Keratinocyte (primary cell): ENCODE results near the gene MAPT. TPM values are rescaled to one million over a fixed set of nuclear protein-coding genes. Genes with fewer than 3 reads are reported as not detected.
"Not testable (repeated sequence)": the region's sequence is repeated elsewhere in the genome, so short reads cannot be mapped to it uniquely, and the experiment has no call there.

Experiments used
- DNase-seq: peaks from one replicate; pipeline ENCODE4 v3.0.0-alpha.2; 2011; ENCODE audit warnings: low read depth, missing footprints, low spot score
- FAIRE-seq: peaks from 2 replicates; lab custom pipeline; 2011; peaks lifted over from hg19 to GRCh38; lab: Jason Lieb, UNC
- H2AFZ ChIP-seq: 2 replicates; pipeline ENCODE4 v1.6.0; 2012; ENCODE audit warnings: low read length, control low read depth, inconsistent platforms; ENCODE audit not compliant: control insufficient read depth
- H3K27ac ChIP-seq: 2 replicates; pipeline ENCODE4 v1.5.1; 2011; ENCODE audit warnings: low read length; ENCODE audit not compliant: control insufficient read depth, insufficient read depth
- H3K27me3 ChIP-seq: 3 replicates; pipeline ENCODE4 v1.6.0; 2011; ENCODE audit warnings: low read length; ENCODE audit not compliant: control insufficient read depth, insufficient read depth; ENCODE audit errors: extremely low read depth
- H3K36me3 ChIP-seq, 2 experiments: 2 replicates in 1 of 2; 3 replicates in 1 of 2; pipeline ENCODE4 v1.5.1; 2011; ENCODE audit warnings: low read length in 2 of 2, mild to moderate bottlenecking in 1 of 2; ENCODE audit not compliant: control insufficient read depth in 2 of 2, insufficient read depth in 2 of 2; ENCODE audit errors: extremely low read depth in 1 of 2
- H3K4me1 ChIP-seq: 3 replicates; pipeline ENCODE4 v1.5.1; 2011; ENCODE audit warnings: low read length; ENCODE audit not compliant: control insufficient read depth, insufficient read depth; ENCODE audit errors: extremely low read depth
- H3K4me2 ChIP-seq: 3 replicates; pipeline ENCODE4 v1.6.0; 2011; ENCODE audit warnings: low read depth, low read length; ENCODE audit not compliant: control insufficient read depth, insufficient read depth; ENCODE audit errors: extremely low read depth
- H3K4me3 ChIP-seq, 3 experiments: fragments of 200-600 bp in 1 of 3; sonication (generic) in 1 of 3; 2 replicates in 2 of 3; 3 replicates in 1 of 3; pipeline ENCODE4 v1.5.1; 2011 to 2016; ENCODE audit warnings: low read length in 3 of 3, mild to moderate bottlenecking in 3 of 3, control low read depth in 2 of 3, inconsistent platforms in 1 of 3, low read depth in 1 of 3, mixed read lengths in 1 of 3, mixed run types in 1 of 3, moderate library complexity in 1 of 3; ENCODE audit not compliant: control insufficient read depth in 2 of 3, insufficient read depth in 2 of 3; ENCODE audit errors: extremely low read depth in 1 of 3
- H3K79me2 ChIP-seq: 2 replicates; pipeline ENCODE4 v1.6.0; 2012; ENCODE audit warnings: low read length; ENCODE audit not compliant: control insufficient read depth, insufficient read depth
- H3K9ac ChIP-seq: 3 replicates; pipeline ENCODE4 v1.6.0; 2011; ENCODE audit warnings: low read length; ENCODE audit not compliant: control insufficient read depth, insufficient read depth; ENCODE audit errors: extremely low read depth
- H3K9me1 ChIP-seq: 3 replicates; pipeline ENCODE4 v1.6.0; 2011; ENCODE audit warnings: low read length; ENCODE audit not compliant: control insufficient read depth, insufficient read depth; ENCODE audit errors: extremely low read depth
- H3K9me3 ChIP-seq: 2 replicates; pipeline ENCODE4 v1.5.1; 2012; ENCODE audit warnings: low read depth, low read length; ENCODE audit not compliant: control insufficient read depth
- H4K20me1 ChIP-seq: 3 replicates; pipeline ENCODE4 v1.6.0; 2011; ENCODE audit warnings: low read length; ENCODE audit not compliant: control insufficient read depth, insufficient read depth; ENCODE audit errors: extremely low read depth
- EZH2 ChIP-seq: IDR thresholded peaks from one replicate; pipeline ENCODE4 v1.6.1; 2012; ENCODE audit warnings: inconsistent platforms, mild to moderate bottlenecking, low read length, moderate library complexity
- dilution Hi-C: fragments of 300-500 bp; cut with MboI; formaldehyde crosslinking; loops from one replicate; pipeline ENCODE4 v1.7.0; 2020; ENCODE audit warnings: low sequenced_read_pairs; ENCODE audit not compliant: extremely low pct_ligation_motif_present
- polyA plus RNA-seq, 5 experiments: library from polyadenylated mRNA; depleted of rRNA in 3 of 5; stranded (reverse) in 3 of 5; stranded (forward) in 1 of 5; unstranded in 1 of 5; fragments of >200 nt; gene quantifications; 1 replicate in 1 of 5; 2 replicates in 3 of 5; 3 replicates in 1 of 5; pipeline versions ENCODE4 v1.2.1 to v1.2.3, GENCODE V29; 2011 to 2012; ENCODE audit warnings: missing spikeins in 2 of 5, low read depth in 1 of 5, low replicate concordance in 1 of 5
- TF ChIP-seq, protein P1 (sequence below), 3 experiments: IDR thresholded peaks in 1 of 3; conservative IDR thresholded peaks in 1 of 3; optimal IDR thresholded peaks in 1 of 3; 2 replicates in 2 of 3; 3 replicates in 1 of 3; pipeline versions ENCODE3 to v1.5.1; 2011; ENCODE audit warnings: low read length in 3 of 3, mild to moderate bottlenecking in 3 of 3, moderate library complexity in 2 of 3, control low read depth in 1 of 3, inconsistent platforms in 1 of 3; ENCODE audit not compliant: insufficient read depth in 2 of 3; ENCODE audit errors: extremely low read depth in 1 of 3

Gene MAPT
- polyA plus RNA-seq, 1 donor (not counting 4 experiments of a cell fraction or from before 2014, with no cell fraction given), result 0.08 TPM

DNA sequence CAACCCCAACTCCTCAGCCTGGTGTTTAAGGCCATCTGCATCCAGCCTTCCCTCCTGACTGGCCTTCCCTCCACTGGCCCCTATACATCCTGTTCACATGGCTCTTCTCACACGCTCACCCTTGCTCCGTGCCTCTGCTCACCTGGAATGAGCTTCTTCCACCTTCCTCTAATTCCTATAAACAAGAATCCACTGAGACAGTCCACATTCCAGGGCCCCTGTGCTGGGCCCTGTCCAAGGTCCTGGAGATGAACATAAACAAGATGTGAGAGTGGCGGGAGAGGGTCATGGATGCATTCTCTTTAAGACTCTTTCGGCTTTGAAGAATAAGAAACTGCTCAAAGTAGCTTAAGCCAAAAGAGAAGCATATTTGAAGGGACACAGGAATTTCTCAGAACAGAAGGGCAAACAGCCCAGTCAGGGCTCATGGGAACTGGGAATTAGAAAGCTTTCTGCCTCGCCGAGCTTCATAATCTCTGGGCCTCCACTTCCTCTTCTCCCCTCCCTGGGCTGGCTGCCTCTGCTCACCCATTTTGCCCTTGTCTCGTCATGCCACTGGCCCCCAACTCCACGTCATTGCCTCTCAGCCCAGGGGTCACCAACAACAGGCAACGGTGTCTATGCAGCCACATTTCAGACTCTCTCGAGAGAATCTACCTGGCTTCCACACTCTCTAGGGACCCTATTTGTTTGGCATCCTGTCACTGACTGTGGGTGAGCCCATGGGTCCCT is 36.2 kb upstream of the MAPT start:
- H3K4me1 ChIP-seq, result no peaks in the 10 kb centered on the region
- no peaks in the 10 kb centered on the region for H3K9me1 ChIP-seq
- H3K27me3 ChIP-seq, result no peaks in the 10 kb centered on the region
- H2AFZ ChIP-seq, result no peak overlapping the region
- H3K4me3 ChIP-seq, result no peak overlapping the region
- DNase-seq, result no peak
- H3K9ac ChIP-seq, result no peak overlapping the region
- H3K79me2 ChIP-seq, result no peaks in the 10 kb centered on the region
- no peak for TF ChIP-seq EZH2
- TF ChIP-seq, protein P1, sequence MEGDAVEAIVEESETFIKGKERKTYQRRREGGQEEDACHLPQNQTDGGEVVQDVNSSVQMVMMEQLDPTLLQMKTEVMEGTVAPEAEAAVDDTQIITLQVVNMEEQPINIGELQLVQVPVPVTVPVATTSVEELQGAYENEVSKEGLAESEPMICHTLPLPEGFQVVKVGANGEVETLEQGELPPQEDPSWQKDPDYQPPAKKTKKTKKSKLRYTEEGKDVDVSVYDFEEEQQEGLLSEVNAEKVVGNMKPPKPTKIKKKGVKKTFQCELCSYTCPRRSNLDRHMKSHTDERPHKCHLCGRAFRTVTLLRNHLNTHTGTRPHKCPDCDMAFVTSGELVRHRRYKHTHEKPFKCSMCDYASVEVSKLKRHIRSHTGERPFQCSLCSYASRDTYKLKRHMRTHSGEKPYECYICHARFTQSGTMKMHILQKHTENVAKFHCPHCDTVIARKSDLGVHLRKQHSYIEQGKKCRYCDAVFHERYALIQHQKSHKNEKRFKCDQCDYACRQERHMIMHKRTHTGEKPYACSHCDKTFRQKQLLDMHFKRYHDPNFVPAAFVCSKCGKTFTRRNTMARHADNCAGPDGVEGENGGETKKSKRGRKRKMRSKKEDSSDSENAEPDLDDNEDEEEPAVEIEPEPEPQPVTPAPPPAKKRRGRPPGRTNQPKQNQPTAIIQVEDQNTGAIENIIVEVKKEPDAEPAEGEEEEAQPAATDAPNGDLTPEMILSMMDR (optimal IDR thresholded peaks at IDR 0.05 in 1 of 3, IDR thresholded peaks at IDR 0.05 in 1 of 3, conservative IDR thresholded peaks at IDR 0.05 in 1 of 3; ENCODE audit: extremely low read depth in 1 of 3, insufficient read depth in 2 of 3, low read length in 3 of 3), result no peak
- no peaks in the 10 kb centered on the region for H3K36me3 ChIP-seq
- no peaks in the 10 kb centered on the region for H3K9me3 ChIP-seq
- dilution Hi-C loops, result loop anchor here (25.0 kb wide), 1 partner anchor 221 kb away; no protein-coding TSS in a partner anchor
- H3K27ac ChIP-seq, result no peak overlapping the region
- H4K20me1 ChIP-seq, result no peaks in the 10 kb centered on the region
- no peak overlapping the region for H3K4me2 ChIP-seq
- FAIRE-seq, result no peak

DNA sequence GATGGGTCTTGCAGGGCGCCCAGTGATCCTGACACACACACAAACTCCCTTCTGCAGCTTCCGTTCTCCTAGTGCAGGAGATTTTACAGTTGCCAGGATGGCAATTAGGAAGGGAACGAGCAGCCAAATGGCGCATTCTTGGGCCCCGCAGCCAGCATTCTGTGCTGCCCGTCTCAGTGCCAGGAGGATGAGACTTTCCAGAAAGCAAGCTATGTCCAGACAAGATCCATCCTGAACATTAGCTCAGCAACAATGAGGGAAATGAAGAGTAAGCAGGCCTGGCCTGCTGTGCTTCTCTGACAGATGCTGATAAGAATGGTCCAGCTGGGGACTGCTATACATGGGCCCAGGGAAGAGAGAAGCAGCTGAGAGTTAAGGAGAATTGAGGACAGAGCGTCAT is 33.2 kb upstream of the MAPT start:
- TF ChIP-seq, protein P1 (optimal IDR thresholded peaks at IDR 0.05 in 1 of 3, IDR thresholded peaks at IDR 0.05 in 1 of 3, conservative IDR thresholded peaks at IDR 0.05 in 1 of 3; ENCODE audit: extremely low read depth in 1 of 3, insufficient read depth in 2 of 3, low read length in 3 of 3), result no peak
- no peak for TF ChIP-seq EZH2
- dilution Hi-C loops, result loop anchor here (25.0 kb wide), 1 partner anchor 224 kb away; no protein-coding TSS in a partner anchor
- H2AFZ ChIP-seq, result no peak overlapping the region
- H3K4me1 ChIP-seq, result no peaks in the 10 kb centered on the region
- no peak overlapping the region for H3K9ac ChIP-seq
- no peaks in the 10 kb centered on the region for H4K20me1 ChIP-seq
- no peaks in the 10 kb centered on the region for H3K9me3 ChIP-seq
- no peaks in the 10 kb centered on the region for H3K36me3 ChIP-seq
- H3K4me3 ChIP-seq, result no peak overlapping the region
- H3K79me2 ChIP-seq, result no peaks in the 10 kb centered on the region
- no peak overlapping the region for H3K4me2 ChIP-seq
- H3K27ac ChIP-seq, result no peak overlapping the region
- H3K27me3 ChIP-seq, result peaks cover 14% of the 10 kb centered on the region
- FAIRE-seq (no peak), DNase-seq (no peak)
- H3K9me1 ChIP-seq, result no peaks in the 10 kb centered on the region

DNA sequence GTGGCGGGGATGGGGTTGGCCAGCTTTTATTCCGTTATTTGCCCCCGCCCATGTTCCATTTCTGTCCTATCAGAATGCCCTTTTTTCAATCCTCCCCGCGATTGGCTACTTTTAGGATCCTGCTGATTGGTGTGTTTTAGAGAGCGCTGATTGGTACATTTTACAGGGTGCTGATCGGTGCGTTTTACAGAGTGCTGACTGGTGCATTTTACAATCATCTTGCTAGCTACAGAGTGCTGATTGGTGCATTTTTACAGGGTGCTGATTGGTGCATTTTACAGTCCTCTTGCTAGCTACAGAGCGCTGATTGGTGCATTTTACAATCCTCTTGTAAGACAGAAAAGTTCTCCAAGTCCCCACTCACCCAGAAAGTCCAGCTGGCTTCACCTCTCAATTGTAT is 32.2 kb upstream of the MAPT start:
- not testable (repeated sequence) for H3K36me3 ChIP-seq, H3K9ac ChIP-seq, H3K4me2 ChIP-seq, H3K4me3 ChIP-seq, H4K20me1 ChIP-seq, H2AFZ ChIP-seq, H3K9me1 ChIP-seq, DNase-seq, FAIRE-seq, H3K9me3 ChIP-seq, H3K79me2 ChIP-seq, H3K27ac ChIP-seq, H3K4me1 ChIP-seq
- dilution Hi-C loops, result loop anchor here (25.0 kb wide), 1 partner anchor 225 kb away; no protein-coding TSS in a partner anchor
- H3K27me3 ChIP-seq, result peaks cover 14% of the 10 kb centered on the region
